HG02571 (cell line): ENCODE data around the gene GTSE1.

Experiments
- ATAC-seq: cut with Tn5 transposase; IDR thresholded peaks from one replicate; pipeline ENCODE4 v1.9.1; 2021; ENCODE audit warnings: mild to moderate bottlenecking, moderate library complexity; ENCODE audit not compliant: unreplicated experiment

Gene GTSE1

GRCh38 chr22:46362934-46363515, 66.4 kb downstream of the GTSE1 start:
- no peak for ATAC-seq

DNA sequence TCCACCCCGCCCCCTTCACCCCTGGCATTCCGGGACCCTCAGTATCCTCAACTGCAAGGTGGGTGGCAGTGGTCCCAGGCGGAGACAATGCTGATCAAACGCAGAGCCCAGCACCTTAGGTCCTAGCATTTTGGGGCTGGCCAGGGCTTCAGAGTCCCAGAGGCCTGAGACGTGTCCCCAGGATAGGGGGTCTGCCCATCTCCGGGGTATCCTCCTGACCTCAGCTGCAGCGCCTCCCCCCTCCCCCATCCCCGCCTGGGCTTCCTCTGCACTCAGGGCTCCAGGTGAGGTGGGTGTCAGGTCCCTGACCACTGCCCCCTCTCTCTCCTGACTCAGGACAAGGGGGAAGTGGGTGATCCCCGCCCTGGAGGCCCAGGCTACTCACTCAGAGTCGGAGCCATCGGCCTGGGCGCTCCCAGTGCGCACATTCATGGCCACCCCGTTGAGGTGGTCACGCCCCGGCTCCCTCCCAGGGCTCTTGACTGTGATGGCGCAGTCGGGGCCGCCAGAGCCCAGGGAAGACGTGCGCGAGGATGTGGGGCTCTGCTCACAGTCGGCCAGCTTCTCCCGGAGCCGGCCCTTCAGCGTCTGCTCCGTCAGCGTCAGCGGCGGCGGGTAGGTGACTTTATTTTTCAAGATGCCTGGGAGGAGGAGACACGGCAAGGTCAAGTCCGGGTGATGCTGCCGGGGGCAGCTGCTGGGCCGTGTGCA, 67.1 kb downstream of the GTSE1 start:
- no peak for ATAC-seq

- no peak for ATAC-seq
Observed at GRCh38 chr22:46364341-46365165, 67.9 kb downstream of the GTSE1 start.

GRCh38 chr22:46365166-46365624, 68.5 kb downstream of the GTSE1 start:
- no peak for ATAC-seq

DNA sequence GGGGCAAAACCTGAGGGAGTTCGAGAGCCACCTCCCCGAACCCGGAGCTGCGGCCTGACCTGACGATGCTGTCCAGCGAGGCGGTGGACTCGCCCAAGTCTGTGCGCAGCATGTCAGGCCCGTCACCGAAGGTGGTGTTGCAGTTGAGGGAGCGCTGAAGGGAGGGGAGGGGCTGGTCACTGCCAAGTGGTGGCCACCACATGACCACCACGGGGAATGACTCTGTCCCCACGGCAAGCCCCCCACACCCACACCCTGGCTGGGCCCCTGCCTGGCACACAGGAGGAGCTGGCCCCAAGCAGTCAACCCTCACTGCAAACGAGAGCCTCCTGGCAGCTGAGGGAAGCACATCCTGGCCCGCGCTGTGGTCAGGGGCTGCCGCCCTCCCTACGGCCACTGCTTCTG, 69.7 kb downstream of the GTSE1 start:
- no peak for ATAC-seq

DNA sequence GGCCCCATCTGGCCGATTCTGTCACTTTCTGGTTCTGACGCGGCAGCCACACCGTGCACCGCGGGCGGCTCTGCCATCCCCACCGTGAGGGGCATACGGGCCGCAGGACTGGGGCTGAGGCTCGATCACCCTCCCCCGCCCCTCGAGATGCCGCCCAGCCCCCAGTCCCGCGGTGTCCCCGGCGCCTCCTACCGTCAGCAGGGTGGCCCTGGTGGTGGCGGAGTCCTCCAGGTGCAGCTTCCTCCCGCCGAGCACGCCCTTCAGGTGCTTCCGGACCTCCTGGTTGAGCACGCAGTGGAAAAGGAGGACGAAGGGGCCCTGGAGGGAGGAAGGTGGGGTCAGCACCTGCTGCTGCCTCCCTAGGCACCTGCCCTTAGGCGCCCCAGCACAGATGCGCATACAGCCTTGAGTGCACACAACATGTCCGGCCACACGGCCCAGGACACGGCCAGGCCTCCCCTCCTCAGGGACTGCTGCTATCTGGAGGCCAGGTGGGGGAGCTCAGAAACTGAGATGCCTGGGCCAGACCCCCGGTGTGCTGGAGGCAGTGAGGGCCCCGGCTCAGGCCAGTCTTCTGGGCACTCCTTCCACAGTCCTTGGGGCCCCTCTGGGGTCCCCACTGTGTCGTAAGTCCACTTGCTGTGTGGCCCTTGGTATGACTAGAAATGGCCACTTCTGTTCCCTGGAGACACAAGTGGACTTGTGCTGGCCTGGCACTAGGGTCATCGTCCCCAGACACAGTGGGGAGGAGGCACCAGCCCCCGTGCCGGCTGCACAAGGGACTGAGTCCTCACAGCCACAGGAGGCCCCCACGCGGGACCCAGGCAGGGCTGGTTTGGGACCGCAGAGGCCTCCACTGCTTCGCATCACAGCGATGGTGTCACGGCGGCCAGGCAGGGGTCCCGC, 70.4 kb downstream of the GTSE1 start:
- ATAC-seq, result no peak

DNA sequence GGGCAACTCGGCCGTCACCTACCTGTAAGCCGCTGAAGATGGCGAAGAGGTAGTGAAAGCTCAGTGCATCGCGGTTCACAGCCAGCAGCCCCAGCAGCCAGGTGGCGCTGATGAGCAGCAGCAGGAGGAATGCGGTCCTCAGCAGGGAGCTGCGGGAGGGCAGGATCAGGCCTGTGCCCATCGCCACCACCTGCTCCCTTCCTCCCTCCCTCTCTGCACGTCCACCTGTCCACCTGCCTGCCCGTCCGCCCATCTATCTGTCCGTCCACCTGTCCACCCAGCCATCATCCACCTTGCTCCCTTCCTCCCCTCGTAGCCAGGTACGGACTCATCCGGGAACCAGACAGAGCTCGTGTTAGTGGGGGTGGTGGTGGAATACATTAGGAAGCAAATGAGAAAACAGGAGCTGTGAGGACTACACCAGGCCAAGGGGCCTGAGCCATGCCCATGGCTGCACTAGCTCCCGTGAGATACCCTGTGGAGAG, 71.1 kb downstream of the GTSE1 start:
- no peak for ATAC-seq

DNA sequence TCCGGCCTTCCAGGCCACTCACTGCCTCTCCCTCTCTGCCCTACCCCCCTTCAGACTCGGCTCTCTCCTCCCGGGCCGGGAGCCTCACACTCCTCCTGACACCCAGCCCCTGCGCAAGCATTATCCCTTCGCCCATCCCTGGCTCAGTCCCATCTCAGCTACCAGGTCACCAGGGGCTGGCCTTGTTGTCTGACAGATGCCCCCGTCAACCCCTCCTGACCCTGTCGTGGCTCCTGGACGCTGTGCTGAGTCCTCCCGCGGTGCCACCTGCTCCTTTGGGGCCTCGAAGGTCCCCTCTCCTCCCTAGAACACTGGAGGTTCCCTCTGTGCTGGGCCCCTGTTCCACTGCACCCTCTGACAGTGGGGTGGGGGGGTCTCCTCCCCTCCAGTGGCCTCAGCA, 71.8 kb downstream of the GTSE1 start:
- no peak for ATAC-seq

- ATAC-seq, result no peak
Observed at GRCh38 chr22:46368871-46369715, 72.4 kb downstream of the GTSE1 start.

- ATAC-seq, result no peak
Observed at GRCh38 chr22:46369716-46370583, 73.3 kb downstream of the GTSE1 start.

DNA sequence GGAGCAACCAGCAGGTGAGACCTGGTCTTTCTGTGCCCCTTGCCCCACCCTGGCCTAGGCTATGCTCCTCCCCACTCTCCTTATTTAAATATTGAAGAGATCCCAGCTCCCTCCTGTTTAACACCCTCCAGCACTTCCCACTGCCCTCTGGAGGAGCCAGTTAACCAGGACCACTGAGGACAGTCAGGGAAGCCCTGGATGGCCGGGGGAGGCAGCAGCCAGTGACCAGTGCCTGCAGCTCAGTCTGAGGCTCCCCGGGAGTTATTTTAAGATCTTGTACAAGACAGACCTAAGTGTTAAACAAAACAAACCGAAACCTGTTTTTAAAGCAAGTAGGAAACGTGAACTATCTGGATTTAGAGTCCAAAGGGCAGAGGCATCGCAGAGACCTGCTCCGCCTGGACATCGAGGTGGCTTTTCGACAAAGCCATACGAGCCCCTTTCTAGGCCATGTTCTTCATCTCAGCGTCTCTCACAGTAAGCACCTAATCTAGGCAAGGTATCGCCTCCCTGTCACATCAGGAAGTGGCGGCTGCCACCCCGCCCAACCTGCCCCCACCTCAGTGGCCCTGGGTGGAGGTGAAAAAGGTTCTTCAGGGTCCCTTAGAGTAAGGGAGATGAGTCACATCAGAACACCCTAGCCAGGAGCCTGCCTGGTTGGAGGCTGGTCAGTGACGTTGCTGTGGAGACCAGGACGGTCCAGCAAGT, 74.1 kb downstream of the GTSE1 start:
- no peak for ATAC-seq

DNA sequence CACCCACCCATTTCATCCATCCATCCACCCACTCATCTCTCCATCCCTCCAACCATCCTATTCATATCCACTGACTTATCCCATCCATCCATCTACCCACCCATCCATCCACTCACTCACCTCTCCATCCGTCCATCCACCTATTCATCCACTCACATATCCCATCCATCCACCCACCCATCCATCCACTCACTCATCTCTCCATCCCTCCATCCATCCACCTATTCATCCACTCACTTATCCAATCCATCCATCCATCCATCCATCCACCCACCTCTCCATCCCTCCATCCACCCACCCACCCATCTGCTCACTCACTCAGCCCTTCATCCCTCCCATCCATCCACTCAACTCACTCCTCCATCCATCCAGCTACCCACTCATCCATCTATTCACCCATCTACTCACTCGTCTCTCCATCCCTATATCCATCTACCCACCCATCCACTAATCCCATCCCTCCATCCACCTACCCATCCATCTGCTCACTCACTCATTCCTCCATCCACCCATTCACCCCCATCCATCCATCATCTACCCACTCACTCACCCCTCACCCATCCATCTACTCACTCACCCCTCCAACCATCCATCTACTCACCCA, 75.1 kb downstream of the GTSE1 start:
- ATAC-seq, result no peak

- no peak for ATAC-seq
Observed at GRCh38 chr22:46372686-46373085, 76.0 kb downstream of the GTSE1 start.

DNA sequence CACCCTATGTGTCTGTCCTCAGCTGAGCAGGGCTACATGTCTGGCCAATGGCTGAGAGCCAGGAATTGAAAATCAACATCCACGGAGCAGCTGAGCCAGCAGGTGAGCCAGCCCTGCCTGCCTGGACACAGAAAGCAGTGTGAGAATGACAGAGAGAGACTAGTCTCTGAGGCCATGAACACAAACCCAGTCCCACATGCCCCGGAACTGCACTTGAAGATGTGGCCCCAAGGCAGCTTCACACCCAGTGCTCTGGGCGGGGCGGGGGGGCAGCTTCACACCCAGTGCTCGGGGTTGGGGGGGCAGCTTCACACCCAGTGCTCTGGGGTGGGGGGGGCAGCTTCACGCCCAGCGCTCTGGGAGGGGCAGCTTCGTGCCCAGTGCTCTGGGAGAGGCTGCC, 76.5 kb downstream of the GTSE1 start:
- no peak for ATAC-seq

DNA sequence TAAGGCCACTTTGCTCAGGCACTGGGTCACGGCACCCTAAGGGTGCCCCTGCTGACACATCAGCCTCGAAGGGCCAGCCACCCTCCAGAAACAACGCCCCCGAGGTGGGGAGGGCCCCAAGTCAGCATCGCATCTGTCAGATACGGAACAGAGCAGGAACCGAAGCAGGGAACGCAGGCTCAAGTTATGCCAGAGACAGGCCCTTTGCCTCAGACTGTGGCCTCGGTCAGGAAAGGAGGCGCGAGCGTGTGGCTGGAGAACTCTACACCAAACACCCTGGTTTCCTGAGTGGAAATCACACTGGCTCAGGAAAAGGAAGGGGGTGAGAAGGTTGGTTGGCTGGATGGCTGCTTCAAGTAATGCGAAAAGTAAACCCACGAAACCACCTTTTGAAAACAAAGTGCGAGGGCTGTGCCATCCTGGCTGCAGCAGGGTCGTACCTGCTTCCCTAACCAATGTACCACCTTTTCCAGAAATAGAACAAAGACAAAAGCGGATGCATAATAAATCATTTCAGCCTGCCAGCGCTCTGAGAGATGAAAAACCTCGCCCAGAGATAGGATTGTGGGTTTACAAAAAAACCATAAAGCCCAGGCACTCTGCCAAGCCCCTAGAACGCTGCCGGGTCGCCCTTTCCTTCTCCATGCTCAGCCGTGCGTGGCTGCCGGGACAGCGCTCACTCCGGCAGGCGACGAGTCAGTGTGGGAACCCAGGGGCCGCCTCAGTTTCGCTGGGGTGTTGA, 77.4 kb downstream of the GTSE1 start:
- no peak for ATAC-seq

DNA sequence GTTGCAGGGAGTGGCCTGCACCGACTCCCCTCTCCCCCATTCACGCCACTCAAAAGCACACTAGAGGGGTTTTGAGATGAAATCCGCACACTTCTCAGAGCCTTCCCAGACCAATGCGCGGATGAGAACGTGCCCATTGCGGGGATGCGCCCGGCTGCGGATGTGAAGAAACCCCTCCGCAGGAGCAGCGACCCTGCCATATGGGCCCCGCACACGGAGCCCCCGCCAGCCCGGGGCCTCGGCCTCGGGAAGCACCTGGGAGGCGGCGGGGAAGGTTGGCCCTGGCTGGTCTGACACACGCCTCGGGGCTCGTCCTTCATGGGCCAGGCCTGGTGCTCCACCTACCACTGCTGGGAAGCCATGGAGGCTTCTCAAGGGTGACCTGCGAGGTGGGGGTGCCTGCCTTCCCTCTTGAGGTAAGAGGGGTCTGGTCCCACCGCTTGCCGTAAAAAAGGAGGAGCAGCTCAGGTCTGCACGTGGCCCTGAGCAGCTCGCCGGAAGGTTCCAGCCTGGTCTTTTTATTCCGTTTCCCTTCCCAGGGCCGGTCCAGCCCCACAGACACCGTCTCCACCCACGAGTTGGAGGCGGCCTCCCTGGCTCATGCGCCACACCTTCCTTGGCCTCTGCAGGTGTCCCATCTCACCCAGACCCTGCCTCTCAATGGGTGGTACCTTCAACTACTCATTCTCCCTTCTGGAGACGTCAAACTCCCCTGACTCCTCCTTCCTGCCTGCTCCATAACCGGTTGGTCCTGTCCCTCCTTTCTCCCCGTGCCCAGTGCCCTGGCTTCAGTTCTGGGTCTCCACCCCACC, 78.2 kb downstream of the GTSE1 start:
- no peak for ATAC-seq
